ENCODE data around the gene TCHP.

DNA sequence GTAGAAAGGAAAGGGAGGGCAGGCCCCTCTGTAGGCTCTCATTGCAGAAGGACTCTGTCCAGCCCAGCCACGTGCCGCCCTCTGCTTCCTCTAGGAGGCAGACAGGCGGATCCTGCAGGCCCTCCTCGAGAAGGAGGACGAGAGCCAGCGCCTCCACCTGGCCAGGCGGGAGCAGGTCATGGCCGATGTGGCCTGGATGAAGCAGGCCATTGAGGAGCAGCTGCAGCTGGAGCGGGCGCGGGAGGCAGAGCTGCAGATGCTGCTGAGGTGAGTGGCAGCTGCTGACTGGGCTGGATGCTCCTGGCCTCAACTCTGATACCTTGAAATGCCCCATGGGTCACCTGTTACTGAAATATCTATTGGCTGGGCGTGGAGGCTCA, 10.9 kb downstream of the TCHP start:
- TF ChIP-seq POLR2A (IDR thresholded peaks at IDR 0.05): no peak
- TF ChIP-seq, protein P1, sequence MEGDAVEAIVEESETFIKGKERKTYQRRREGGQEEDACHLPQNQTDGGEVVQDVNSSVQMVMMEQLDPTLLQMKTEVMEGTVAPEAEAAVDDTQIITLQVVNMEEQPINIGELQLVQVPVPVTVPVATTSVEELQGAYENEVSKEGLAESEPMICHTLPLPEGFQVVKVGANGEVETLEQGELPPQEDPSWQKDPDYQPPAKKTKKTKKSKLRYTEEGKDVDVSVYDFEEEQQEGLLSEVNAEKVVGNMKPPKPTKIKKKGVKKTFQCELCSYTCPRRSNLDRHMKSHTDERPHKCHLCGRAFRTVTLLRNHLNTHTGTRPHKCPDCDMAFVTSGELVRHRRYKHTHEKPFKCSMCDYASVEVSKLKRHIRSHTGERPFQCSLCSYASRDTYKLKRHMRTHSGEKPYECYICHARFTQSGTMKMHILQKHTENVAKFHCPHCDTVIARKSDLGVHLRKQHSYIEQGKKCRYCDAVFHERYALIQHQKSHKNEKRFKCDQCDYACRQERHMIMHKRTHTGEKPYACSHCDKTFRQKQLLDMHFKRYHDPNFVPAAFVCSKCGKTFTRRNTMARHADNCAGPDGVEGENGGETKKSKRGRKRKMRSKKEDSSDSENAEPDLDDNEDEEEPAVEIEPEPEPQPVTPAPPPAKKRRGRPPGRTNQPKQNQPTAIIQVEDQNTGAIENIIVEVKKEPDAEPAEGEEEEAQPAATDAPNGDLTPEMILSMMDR (IDR thresholded peaks at IDR 0.05): no peak
